ENCODE measurements around the gene ZNF813.
A peak's percentile ranks its signal among the peaks of the same experiment; 100 is the strongest.
"Not testable (repeated sequence)": the region's sequence is repeated elsewhere in the genome, so short reads cannot be mapped to it uniquely, and the experiment has no call there.

ZNF813 gene

DNA sequence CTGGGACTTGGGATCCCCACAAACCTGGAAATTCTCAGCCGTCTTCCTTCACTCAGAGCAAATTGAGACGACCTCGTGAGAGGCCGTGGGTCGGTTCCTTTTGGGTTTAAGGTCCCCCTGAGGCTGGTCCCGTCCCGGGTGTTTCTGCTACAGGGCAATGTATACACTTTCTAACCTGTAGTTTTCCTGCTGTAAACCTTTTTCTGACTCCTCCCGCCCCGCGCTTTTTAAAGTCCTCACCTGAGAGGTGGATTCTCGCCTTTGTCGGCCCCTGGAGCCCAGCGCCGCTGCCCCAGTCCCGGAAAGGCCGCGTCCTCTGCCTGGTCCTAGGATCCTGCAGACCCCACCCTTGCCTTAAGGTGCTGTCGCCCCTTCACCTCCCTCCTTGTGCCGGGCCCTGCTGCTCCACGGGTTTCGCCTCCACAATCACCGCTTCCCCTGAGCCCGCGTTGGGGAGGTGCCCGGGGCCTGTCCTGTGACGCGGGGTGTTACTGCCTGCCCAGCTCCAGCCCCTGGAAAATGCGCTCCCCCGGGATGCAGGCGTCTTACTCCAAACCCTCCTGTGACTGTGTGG lies 35.4 kb upstream of the ZNF813 start:
- TF ChIP-seq, protein P1, sequence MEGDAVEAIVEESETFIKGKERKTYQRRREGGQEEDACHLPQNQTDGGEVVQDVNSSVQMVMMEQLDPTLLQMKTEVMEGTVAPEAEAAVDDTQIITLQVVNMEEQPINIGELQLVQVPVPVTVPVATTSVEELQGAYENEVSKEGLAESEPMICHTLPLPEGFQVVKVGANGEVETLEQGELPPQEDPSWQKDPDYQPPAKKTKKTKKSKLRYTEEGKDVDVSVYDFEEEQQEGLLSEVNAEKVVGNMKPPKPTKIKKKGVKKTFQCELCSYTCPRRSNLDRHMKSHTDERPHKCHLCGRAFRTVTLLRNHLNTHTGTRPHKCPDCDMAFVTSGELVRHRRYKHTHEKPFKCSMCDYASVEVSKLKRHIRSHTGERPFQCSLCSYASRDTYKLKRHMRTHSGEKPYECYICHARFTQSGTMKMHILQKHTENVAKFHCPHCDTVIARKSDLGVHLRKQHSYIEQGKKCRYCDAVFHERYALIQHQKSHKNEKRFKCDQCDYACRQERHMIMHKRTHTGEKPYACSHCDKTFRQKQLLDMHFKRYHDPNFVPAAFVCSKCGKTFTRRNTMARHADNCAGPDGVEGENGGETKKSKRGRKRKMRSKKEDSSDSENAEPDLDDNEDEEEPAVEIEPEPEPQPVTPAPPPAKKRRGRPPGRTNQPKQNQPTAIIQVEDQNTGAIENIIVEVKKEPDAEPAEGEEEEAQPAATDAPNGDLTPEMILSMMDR (IDR thresholded peaks at IDR 0.05; ENCODE audit: control insufficient read depth, extremely low read depth, insufficient read depth) = no peak
- peak overlapping the region; percentile 80 for H3K4me3 ChIP-seq (ENCODE audit: low read depth, low read length)
- DNase-seq (ENCODE audit: low read depth) = no peak

DNA sequence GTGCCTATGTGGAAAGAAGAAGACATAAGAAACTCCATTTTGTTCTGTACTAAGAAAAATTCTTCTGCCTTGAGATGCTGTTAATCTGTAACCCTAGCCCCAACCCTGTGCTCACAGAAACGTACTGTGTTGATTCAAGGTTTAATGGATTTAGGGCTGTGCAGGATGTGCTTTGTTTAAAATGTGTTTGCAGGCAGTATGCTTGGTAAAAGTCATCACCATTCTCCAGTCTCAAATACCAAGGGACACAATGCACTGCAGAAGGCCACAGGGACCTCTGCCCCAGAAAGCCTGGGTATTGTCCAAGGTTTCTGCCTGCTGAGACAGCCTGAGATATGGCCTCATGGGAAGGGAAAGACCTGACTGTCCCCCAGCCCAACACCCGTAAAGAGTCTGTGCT lies 23.7 kb upstream of the ZNF813 start:
- DNase-seq (ENCODE audit: low read depth); H3K4me3 ChIP-seq (ENCODE audit: low read depth, low read length): not testable (repeated sequence)

DNA sequence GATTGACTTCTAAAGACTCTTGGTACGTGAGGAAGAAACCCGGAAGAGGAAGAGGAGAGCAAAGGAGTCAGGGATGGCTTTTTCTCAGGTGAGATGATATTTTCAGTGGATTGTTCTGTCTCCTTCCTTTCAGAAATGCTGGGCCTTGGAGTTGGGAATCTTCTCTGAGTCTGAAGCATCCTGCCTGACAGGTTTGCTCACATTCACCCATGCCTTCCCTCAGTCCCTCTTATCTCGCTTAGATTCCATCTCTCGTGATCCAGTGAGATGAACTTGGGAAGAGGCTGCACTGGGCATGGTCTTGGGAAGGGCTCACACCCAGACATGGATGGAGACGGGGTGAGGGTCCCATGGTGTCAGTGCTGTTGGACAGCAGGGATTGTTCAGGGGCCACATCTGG lies 20.3 kb upstream of the ZNF813 start:
- H3K4me3 ChIP-seq (ENCODE audit: low read depth, low read length); DNase-seq (ENCODE audit: low read depth): not testable (repeated sequence)

DNA sequence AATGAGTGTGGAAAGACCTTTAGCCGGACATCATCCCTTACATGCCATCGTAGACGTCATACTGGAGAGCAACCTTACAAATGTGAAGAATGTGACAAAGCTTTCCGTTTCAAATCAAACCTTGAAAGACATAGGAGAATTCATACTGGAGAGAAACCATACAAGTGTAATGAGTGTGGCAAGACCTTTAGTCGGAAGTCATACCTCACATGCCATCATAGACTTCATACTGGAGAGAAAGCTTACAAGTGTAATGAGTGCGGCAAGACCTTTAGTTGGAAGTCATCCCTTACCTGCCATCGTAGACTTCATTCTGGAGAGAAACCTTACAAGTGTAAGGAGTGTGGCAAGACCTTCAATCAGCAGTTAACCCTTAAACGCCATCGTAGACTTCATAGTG lies 11.7 kb upstream of the ZNF813 start:
- TF ChIP-seq, protein P1 (IDR thresholded peaks at IDR 0.05; ENCODE audit: control insufficient read depth, extremely low read depth, insufficient read depth) = no peak
- H3K4me3 ChIP-seq (ENCODE audit: low read depth, low read length) = no peak overlapping the region
- DNase-seq (ENCODE audit: low read depth) = no peak

DNA sequence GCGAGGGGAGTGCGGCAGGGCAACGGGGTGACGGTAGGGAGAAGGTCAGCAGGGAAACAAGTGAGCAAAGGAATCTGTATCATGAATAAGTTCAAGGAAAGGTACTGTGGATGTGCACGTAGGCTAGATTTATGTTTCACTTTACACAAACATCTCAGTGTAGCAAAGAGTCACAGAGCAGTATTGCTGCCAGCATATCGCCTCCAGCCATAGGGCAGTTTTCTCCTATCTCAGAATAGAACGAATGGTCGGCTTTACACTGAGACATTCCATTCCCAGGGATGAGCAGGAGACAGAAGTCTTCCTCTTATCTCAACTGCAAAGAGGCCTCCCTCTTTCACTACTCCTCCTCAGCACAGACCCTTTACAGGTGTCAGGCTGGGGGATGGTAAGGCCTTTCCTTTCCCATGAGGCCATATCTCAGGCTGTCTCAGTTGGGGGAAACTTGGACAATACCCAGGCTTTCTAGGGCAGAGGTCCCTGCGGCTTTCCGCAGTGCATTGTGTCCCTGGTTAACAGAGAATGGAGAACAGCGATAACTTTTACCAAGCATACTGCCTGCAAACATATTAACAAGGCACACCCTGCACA lies 7.3 kb upstream of the ZNF813 start:
- not testable (repeated sequence) for DNase-seq (ENCODE audit: low read depth); H3K4me3 ChIP-seq (ENCODE audit: low read depth, low read length)

DNA sequence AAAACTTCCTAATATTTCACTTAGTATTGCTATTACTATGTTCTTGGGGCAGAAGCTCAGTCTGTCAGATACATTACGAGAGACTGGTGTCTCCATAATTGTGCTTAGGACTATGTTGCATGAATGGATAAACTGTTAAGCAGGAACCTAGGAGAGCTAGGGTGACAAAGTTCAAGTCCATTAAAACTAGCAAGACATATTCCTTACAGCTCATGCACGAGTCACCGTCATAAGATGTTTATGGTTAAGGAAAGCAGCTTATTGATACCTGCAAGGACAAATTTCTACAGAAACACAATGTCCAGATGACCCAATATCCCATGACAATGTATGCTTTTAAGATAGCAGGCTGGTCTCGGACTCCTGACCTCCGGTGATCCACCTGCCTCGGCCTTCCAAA lies 5.7 kb upstream of the ZNF813 start:
- TF ChIP-seq, protein P1 (IDR thresholded peaks at IDR 0.05; ENCODE audit: control insufficient read depth, extremely low read depth, insufficient read depth) = no peak
- no peak overlapping the region for H3K4me3 ChIP-seq (ENCODE audit: low read depth, low read length)
- no peak for DNase-seq (ENCODE audit: low read depth)

DNA sequence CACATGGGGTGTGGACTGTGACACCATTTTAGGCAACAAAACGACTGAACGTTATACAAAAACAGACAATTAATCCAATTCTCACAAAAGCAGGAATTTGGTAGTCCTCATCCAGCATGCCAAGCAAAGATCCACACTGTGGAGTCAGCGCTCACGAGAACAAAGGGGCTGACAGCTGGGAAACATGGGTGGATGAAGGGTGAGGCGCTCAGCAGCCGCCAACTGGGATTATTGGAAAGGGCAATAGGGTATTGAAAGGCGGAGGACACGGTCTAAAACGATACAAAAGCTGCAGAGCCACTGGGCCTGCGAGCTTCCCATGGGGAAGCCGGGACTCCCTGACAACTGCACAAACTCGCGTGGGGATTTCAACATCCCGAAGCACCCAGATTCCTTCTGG lies 4.7 kb upstream of the ZNF813 start:
- TF ChIP-seq, protein P1 (IDR thresholded peaks at IDR 0.05; ENCODE audit: control insufficient read depth, extremely low read depth, insufficient read depth) = no peak
- no peak overlapping the region for H3K4me3 ChIP-seq (ENCODE audit: low read depth, low read length)
- DNase-seq (ENCODE audit: low read depth) = no peak

DNA sequence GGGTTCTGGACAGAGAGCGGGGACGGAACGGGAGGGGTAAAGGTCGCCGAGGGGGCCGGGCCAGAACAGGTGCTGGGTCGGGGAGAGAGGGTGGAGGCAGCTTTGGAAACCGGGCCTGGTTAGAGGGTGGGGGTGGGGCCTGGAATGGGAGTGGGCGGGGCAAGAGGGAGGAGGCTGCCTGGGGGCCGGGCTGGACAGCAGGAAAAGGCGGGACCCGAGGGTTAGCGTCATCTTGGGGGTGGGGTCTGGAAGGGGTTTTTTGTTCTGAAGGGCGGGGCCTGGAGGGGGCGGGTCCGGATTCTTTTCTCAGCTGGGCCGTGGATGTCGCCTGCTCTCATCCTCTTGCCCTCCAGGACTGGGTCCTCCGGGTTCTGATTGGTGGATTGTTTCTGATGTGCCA lies 4.3 kb upstream of the ZNF813 start:
- TF ChIP-seq, protein P1 (IDR thresholded peaks at IDR 0.05; ENCODE audit: control insufficient read depth, extremely low read depth, insufficient read depth) = no peak
- no peak for DNase-seq (ENCODE audit: low read depth)
- H3K4me3 ChIP-seq (ENCODE audit: low read depth, low read length) = no peak overlapping the region
